CD14-positive monocyte (primary cell): ENCODE results near the gene SLC30A5. TPM values are rescaled to one million over a fixed set of nuclear protein-coding genes. Genes with fewer than 3 reads are reported as not detected.

Experiments used
- DNase-seq, 3 donors: peaks; one replicate each; pipeline ENCODE4 v3.0.0-alpha.2; 2011 to 2022
- H2AFZ ChIP-seq: 2 replicates; pipeline ENCODE4 v1.6.0; 2012; ENCODE audit warnings: mild to moderate bottlenecking, low read depth, low read length, inconsistent platforms; ENCODE audit not compliant: insufficient read depth, poor library complexity, severe bottlenecking
- H3K27ac ChIP-seq, 2 donors: 1 replicate in 1 of 2; 2 replicates in 1 of 2; pipeline ENCODE4 v1.5.1; 2012 to 2013; ENCODE audit warnings: low read length in 2 of 2, control low read depth in 1 of 2, inconsistent platforms in 1 of 2, low read depth in 1 of 2, mild to moderate bottlenecking in 1 of 2
- H3K27me3 ChIP-seq, 2 donors: one replicate each; pipeline versions ENCODE4 v1.6.0 to v1.6.1; 2011 to 2013; ENCODE audit warnings: low read length in 2 of 2; ENCODE audit not compliant: control insufficient read depth in 2 of 2, insufficient read depth in 2 of 2
- H3K36me3 ChIP-seq, 2 donors: replicated peaks in 1 of 2; 1 replicate in 1 of 2; 2 replicates in 1 of 2; pipeline versions ENCODE4 v1.5.1 to v1.6.1; 2012 to 2013; ENCODE audit warnings: low read length in 2 of 2, control low read depth in 1 of 2, inconsistent platforms in 1 of 2, mild to moderate bottlenecking in 1 of 2; ENCODE audit not compliant: insufficient read depth in 2 of 2, control insufficient read depth in 1 of 2
- H3K4me1 ChIP-seq, 2 donors: 1 replicate in 1 of 2; 2 replicates in 1 of 2; pipeline versions ENCODE4 v1.5.1 to v1.6.1; 2012 to 2013; ENCODE audit warnings: low read length in 2 of 2, control low read depth in 1 of 2, inconsistent platforms in 1 of 2, mild to moderate bottlenecking in 1 of 2, moderate library complexity in 1 of 2; ENCODE audit not compliant: insufficient read depth in 2 of 2, control insufficient read depth in 1 of 2
- H3K4me2 ChIP-seq: replicated peaks from 2 replicates; pipeline ENCODE3; 2012; ENCODE audit warnings: low read length, moderate library complexity, mild to moderate bottlenecking; ENCODE audit not compliant: poor library complexity, severe bottlenecking; ENCODE audit errors: extremely low read depth
- H3K4me3 ChIP-seq, 3 experiments: fragments of 200-600 bp in 1 of 3; sonication (generic) in 1 of 3; replicated peaks in 1 of 3; 1 replicate in 2 of 3; 2 replicates in 1 of 3; pipeline ENCODE4 v1.5.1; 2011 to 2013; ENCODE audit warnings: low read length in 3 of 3, mild to moderate bottlenecking in 3 of 3, control low read depth in 2 of 3, low read depth in 2 of 3, inconsistent platforms in 1 of 3, moderate library complexity in 1 of 3
- H3K79me2 ChIP-seq: 2 replicates; pipeline ENCODE4 v1.6.0; 2012; ENCODE audit warnings: mild to moderate bottlenecking, control low read depth, inconsistent platforms, low read length, moderate library complexity; ENCODE audit not compliant: insufficient read depth
- H3K9ac ChIP-seq: 2 replicates; pipeline ENCODE4 v1.6.0; 2017; ENCODE audit warnings: low read length, mild to moderate bottlenecking; ENCODE audit not compliant: insufficient read depth, poor library complexity, severe bottlenecking
- H3K9me3 ChIP-seq, 2 donors: replicated peaks in 1 of 2; 1 replicate in 1 of 2; 2 replicates in 1 of 2; pipeline versions ENCODE4 v1.5.1 to v1.6.1; 2012 to 2013; ENCODE audit warnings: low read length in 2 of 2, control low read depth in 1 of 2; ENCODE audit not compliant: control insufficient read depth in 1 of 2, insufficient read depth in 1 of 2
- H4K20me1 ChIP-seq: 2 replicates; pipeline ENCODE4 v1.6.0; 2012; ENCODE audit warnings: mild to moderate bottlenecking, low read length, control low read depth, moderate library complexity; ENCODE audit not compliant: insufficient read depth
- H3K27ac Mint-ChIP-seq, 7 donors: one replicate each; pipeline ENCODE4 v1.8.0; 2020; ENCODE audit warnings: mild to moderate bottlenecking in 7 of 7, mixed read lengths in 7 of 7, moderate library complexity in 6 of 7, inconsistent platforms in 2 of 7
- H3K27me3 Mint-ChIP-seq, 3 donors: one replicate each; pipeline ENCODE4 v1.8.0; 2021 to 2022; ENCODE audit warnings: low read depth in 3 of 3, mild to moderate bottlenecking in 3 of 3, mixed read lengths in 3 of 3, moderate library complexity in 3 of 3, inconsistent platforms in 1 of 3
- H3K36me3 Mint-ChIP-seq, 2 donors: one replicate each; pipeline ENCODE4 v1.8.0; 2020; ENCODE audit warnings: mixed read lengths in 2 of 2, inconsistent platforms in 1 of 2, mild to moderate bottlenecking in 1 of 2
- H3K4me1 Mint-ChIP-seq: one replicate; pipeline ENCODE4 v1.8.0; 2020; ENCODE audit warnings: mild to moderate bottlenecking, mixed read lengths
- H3K4me3 Mint-ChIP-seq, 2 donors: one replicate each; pipeline ENCODE4 v1.8.0; 2020; ENCODE audit warnings: mild to moderate bottlenecking in 2 of 2, mixed read lengths in 2 of 2, moderate library complexity in 1 of 2
- H3K9me3 Mint-ChIP-seq, 7 donors: one replicate each; pipeline ENCODE4 v1.8.0; 2020 to 2022; ENCODE audit warnings: mixed read lengths in 7 of 7, mild to moderate bottlenecking in 6 of 7, moderate library complexity in 6 of 7, inconsistent platforms in 2 of 7
- WGBS: methylation state at CpG from one replicate; pipeline ENCODE4 v1.1.5; 2013; ENCODE audit warnings: missing lambda C conversion rate; ENCODE audit not compliant: insufficient coverage; 5-methylcytosine and 5-hydroxymethylcytosine counted together
- intact Hi-C, 2 donors: fragments of 100-400 bp; cut with micrococcal nuclease; formaldehyde crosslinking; loops; one replicate each; pipeline versions ENCODE4 v1.15.0 to v1.15.1; 2023
- polyA plus RNA-seq, 3 donors: library from polyadenylated mRNA; depleted of rRNA in 1 of 3; unstranded in 2 of 3; stranded (reverse) in 1 of 3; fragments of 300-500 nt in 2 of 3; fragments of >200 nt in 1 of 3; fragmentation: Illumina TruSeq in 2 of 3; gene quantifications; 1 replicate in 2 of 3; 2 replicates in 1 of 3; pipeline ENCODE4 v1.2.3, GENCODE V29; 2012 to 2021
- TF ChIP-seq, protein P1 (sequence below): fragments of 200-600 bp; IDR thresholded peaks from one replicate; pipeline ENCODE4 v1.8.0; 2022; ENCODE audit warnings: antibody characterized with exemption, mild to moderate bottlenecking

Gene SLC30A5
- polyA plus RNA-seq, 3 donors = 12.6 to 28.2 (median 27.0) TPM

DNA sequence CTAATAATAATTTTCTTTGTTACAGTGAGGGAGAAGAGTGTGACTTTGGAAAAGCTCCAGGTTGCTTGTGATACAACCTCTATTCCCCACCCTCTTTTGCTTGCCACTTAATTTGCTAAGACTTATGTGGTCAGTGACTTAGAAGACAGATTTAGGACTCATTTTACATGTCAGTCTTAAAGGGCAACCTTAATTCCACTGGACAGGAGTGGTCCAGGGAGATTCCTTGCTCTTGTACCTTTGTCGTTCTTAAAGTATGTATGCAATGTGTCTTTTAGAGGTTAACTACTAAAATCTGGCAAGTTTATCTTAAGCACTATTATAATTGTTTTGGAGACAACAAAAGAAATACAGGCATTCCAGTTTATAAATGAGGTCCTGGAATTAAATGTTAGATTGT, 20.0 kb downstream of the SLC30A5 start:
- no peak for DNase-seq
- no CpG with 5 or more reads among the region's 1 CpG for WGBS
- Mint-ChIP-seq H3K4me1 (no peaks in the 10 kb centered on the region), H3K36me3 (peaks cover 53 to 89% of the 10 kb centered on the region in 2 donors), H3K27ac (no peak overlapping the region), H3K9me3 (no peaks in the 10 kb centered on the region), H3K4me3 (no peak overlapping the region), H3K27me3 (no peaks in the 10 kb centered on the region)
- H3K9me3 ChIP-seq = no peaks in the 10 kb centered on the region
- H4K20me1 ChIP-seq = no peaks in the 10 kb centered on the region
- H3K79me2 ChIP-seq = no peaks in the 10 kb centered on the region
- H2AFZ ChIP-seq = no peak overlapping the region
- H3K36me3 ChIP-seq = peaks cover 74 to 92% of the 10 kb centered on the region in 2 donors
- H3K9ac ChIP-seq = no peak overlapping the region
- no peak overlapping the region for H3K4me3 ChIP-seq
- H3K27me3 ChIP-seq = no peaks in the 10 kb centered on the region
- H3K4me2 ChIP-seq = no peak overlapping the region
- no peaks in the 10 kb centered on the region for H3K4me1 ChIP-seq
- no peak overlapping the region for H3K27ac ChIP-seq
- intact Hi-C loops = no loop called here
- TF ChIP-seq, protein P1, sequence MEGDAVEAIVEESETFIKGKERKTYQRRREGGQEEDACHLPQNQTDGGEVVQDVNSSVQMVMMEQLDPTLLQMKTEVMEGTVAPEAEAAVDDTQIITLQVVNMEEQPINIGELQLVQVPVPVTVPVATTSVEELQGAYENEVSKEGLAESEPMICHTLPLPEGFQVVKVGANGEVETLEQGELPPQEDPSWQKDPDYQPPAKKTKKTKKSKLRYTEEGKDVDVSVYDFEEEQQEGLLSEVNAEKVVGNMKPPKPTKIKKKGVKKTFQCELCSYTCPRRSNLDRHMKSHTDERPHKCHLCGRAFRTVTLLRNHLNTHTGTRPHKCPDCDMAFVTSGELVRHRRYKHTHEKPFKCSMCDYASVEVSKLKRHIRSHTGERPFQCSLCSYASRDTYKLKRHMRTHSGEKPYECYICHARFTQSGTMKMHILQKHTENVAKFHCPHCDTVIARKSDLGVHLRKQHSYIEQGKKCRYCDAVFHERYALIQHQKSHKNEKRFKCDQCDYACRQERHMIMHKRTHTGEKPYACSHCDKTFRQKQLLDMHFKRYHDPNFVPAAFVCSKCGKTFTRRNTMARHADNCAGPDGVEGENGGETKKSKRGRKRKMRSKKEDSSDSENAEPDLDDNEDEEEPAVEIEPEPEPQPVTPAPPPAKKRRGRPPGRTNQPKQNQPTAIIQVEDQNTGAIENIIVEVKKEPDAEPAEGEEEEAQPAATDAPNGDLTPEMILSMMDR = no peak

DNA sequence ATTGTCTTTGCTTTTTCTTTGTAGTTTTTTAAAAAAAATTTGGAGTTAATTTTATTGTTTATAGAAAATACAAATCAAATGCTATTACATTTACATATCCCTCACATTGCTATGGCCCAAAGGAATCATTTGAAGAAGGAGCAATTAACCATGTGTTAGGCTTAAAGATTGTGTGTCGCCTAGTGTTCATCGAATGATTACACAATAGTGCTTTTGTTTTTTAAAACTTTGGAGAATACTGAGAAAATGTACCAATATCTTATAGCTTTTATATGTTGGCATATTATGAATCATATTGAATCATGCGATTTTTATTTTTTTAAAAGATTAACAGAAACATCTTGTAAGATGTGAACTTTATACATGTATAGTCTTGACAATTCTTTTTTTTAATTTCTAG, 21.7 kb downstream of the SLC30A5 start:
- Mint-ChIP-seq H3K36me3 (peaks cover 50 to 86% of the 10 kb centered on the region in 2 donors), H3K4me3 (no peak overlapping the region), H3K9me3 (no peaks in the 10 kb centered on the region), H3K27me3 (no peaks in the 10 kb centered on the region), H3K27ac (no peak overlapping the region), H3K4me1 (no peaks in the 10 kb centered on the region)
- H3K4me2 ChIP-seq = no peak overlapping the region
- H2AFZ ChIP-seq = no peak overlapping the region
- WGBS = no CpG with 5 or more reads among the region's 3 CpGs
- intact Hi-C loops = no loop called here
- TF ChIP-seq, protein P1 = no peak
- H3K79me2 ChIP-seq = no peaks in the 10 kb centered on the region
- H3K9ac ChIP-seq = no peak overlapping the region
- H3K36me3 ChIP-seq = peaks cover 70 to 92% of the 10 kb centered on the region in 2 donors
- no peaks in the 10 kb centered on the region for H3K4me1 ChIP-seq
- H3K9me3 ChIP-seq = no peaks in the 10 kb centered on the region
- H3K27ac ChIP-seq = no peak overlapping the region
- no peak overlapping the region for H3K4me3 ChIP-seq
- no peak for DNase-seq
- H4K20me1 ChIP-seq = no peaks in the 10 kb centered on the region
- H3K27me3 ChIP-seq = no peaks in the 10 kb centered on the region
